HepG2 (cell line): ENCODE measurements around the gene FOXD2. TPM values are rescaled to one million over a fixed set of nuclear protein-coding genes. Genes with fewer than 3 reads are reported as not detected.
A peak's percentile ranks its signal among the peaks of the same experiment; 100 is the strongest.

Experiments used
- HDAC2 ChIP-seq: sonication (generic); formaldehyde crosslinking; IDR thresholded peaks from 2 replicates; pipeline ENCODE4 v1.4.0; 2020; ENCODE audit warnings: missing genetic modification reagents
- HOXA3 ChIP-seq: sonication (generic); formaldehyde crosslinking; IDR thresholded peaks from 2 replicates; pipeline ENCODE4 v1.5.0; 2020; ENCODE audit warnings: missing genetic modification reagents
- RAD21 ChIP-seq: fragments of 450-650 bp; formaldehyde crosslinking; IDR thresholded peaks from 2 replicates; pipeline ENCODE4 v1.5.0; 2020; ENCODE audit warnings: mild to moderate bottlenecking
- REXO4 ChIP-seq: sonication (generic); formaldehyde crosslinking; IDR thresholded peaks from 2 replicates; pipeline ENCODE4 v1.8.0; 2022; ENCODE audit warnings: missing genetic modification reagents, mild to moderate bottlenecking, borderline replicate concordance
- YEATS2 ChIP-seq: sonication (generic); formaldehyde crosslinking; IDR thresholded peaks from 2 replicates; pipeline ENCODE4 v1.4.0; 2020; ENCODE audit warnings: missing genetic modification reagents, borderline replicate concordance
- YY1 ChIP-seq: IDR thresholded peaks from 2 replicates; pipeline ENCODE4 v1.6.1; 2011; ENCODE audit warnings: low read length, low read depth, moderate library complexity, mild to moderate bottlenecking; ENCODE audit not compliant: insufficient read depth, insufficient replicate concordance
- ZNF383 ChIP-seq: sonication (generic); formaldehyde crosslinking; IDR thresholded peaks from 2 replicates; pipeline ENCODE4 v1.4.0; 2020; ENCODE audit warnings: missing genetic modification reagents, mild to moderate bottlenecking, borderline replicate concordance
- ZNF652 ChIP-seq: IDR thresholded peaks from 2 replicates; pipeline ENCODE4 v1.6.1; 2016; ENCODE audit warnings: low read depth, borderline replicate concordance
- ZNF7 ChIP-seq: IDR thresholded peaks from 2 replicates; pipeline ENCODE4 v1.6.1; 2016; ENCODE audit warnings: missing biosample characterization, missing genetic modification reagents
- polyA plus RNA-seq, 8 experiments: library from polyadenylated mRNA; depleted of rRNA in 3 of 8; stranded (reverse) in 7 of 8; unstranded in 1 of 8; fragments of >200 nt; fragmentation: Illumina TruSeq in 4 of 8; extraction: Trizol in 4 of 8; gene quantifications; 2 replicates each; pipeline versions ENCODE4 v1.2.1 to v1.2.3, GENCODE V29; 2011 to 2016; ENCODE audit warnings: low read depth in 4 of 8, missing spikeins in 1 of 8, mixed read lengths in 1 of 8; ENCODE audit not compliant: insufficient read depth in 1 of 8
- total RNA-seq, 5 experiments: library from RNA; depleted of rRNA; stranded (reverse); fragments of >200 nt; fragmentation: Illumina TruSeq; extraction: Trizol; gene quantifications; 2 replicates each; pipeline ENCODE4 v1.2.3, GENCODE V29; 2016; ENCODE audit warnings: low read depth in 1 of 5
- TF ChIP-seq, protein P1 (sequence below): sonication (generic); formaldehyde crosslinking; IDR thresholded peaks from 2 replicates; pipeline ENCODE4 v1.4.0; 2020; ENCODE audit warnings: missing genetic modification reagents, mild to moderate bottlenecking, borderline replicate concordance
- TF ChIP-seq, protein P2 (sequence below), 2 experiments: IDR thresholded peaks; 2 replicates each; pipeline ENCODE4 v1.6.1; 2011 to 2012; ENCODE audit warnings: low read length in 2 of 2, borderline replicate concordance in 1 of 2, low read depth in 1 of 2, mild to moderate bottlenecking in 1 of 2, moderate library complexity in 1 of 2
- TF ChIP-seq, protein P3 (sequence below): sonication (generic); formaldehyde crosslinking; IDR thresholded peaks from 2 replicates; pipeline ENCODE4 v1.4.0; 2020; ENCODE audit warnings: missing genetic modification reagents
- TF ChIP-seq, protein P4 (sequence below): sonication (generic); formaldehyde crosslinking; IDR thresholded peaks from 2 replicates; pipeline ENCODE4 v1.5.1; 2020; ENCODE audit warnings: mild to moderate bottlenecking, moderate library complexity, missing genetic modification reagents
- TF ChIP-seq, protein P5 (sequence below): sonication (generic); formaldehyde crosslinking; IDR thresholded peaks from 2 replicates; pipeline ENCODE4 v1.8.0; 2022; ENCODE audit warnings: missing genetic modification reagents, mild to moderate bottlenecking, inconsistent platforms, borderline replicate concordance

Gene FOXD2
- total and polyA plus RNA-seq, 2 of the 13 experiments (the other 11 are each of a cell fraction or from before 2014, with no cell fraction given), result 0.01 to 0.09 TPM

DNA sequence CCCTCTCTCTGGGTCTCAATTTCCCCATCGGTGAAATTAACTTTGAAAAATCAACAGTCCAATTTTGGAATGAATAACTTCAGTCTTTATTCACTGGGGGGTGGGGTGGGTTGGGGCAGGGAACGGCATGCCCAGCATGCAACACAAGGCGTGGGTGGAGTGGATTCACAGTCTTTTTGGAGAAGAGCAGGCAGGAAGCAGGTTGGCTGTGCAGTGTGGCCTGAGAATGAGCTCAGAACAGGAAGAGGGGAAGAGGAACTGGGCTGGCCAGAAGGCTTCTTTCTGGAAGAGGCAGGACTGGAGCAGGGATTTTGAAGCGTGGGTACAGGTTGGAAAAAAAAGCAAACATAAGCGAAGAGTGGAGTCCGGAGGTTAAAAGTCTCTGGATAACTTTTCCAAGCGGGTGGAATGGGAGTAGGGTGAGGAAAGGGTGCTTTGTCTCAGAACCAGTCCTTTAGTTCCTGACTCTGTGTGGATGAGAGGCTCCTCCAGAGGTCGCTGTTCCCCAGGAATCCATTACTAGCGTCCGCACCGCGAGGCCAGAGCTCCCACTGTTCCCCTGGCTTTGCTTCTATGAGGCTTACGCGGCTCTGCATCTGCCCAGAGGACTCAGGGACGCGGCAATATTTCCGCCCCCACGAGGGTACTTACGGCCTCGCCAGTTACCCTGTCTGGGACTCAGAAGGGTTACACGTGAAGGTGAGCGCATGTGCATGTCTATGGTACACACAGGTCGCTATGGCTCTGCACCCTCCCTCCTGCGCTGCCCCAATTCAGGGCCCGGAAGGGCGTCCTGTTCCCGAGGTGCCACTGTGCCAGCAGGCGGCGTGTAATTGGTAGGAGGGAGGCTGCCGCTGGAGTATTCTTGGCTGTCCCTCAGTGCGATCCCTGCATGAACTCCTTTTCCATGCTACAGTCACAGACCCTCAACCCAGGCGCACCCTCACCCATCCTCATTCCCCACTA, 5.5 kb upstream of the FOXD2 start (continued):
- TF ChIP-seq, protein P1, sequence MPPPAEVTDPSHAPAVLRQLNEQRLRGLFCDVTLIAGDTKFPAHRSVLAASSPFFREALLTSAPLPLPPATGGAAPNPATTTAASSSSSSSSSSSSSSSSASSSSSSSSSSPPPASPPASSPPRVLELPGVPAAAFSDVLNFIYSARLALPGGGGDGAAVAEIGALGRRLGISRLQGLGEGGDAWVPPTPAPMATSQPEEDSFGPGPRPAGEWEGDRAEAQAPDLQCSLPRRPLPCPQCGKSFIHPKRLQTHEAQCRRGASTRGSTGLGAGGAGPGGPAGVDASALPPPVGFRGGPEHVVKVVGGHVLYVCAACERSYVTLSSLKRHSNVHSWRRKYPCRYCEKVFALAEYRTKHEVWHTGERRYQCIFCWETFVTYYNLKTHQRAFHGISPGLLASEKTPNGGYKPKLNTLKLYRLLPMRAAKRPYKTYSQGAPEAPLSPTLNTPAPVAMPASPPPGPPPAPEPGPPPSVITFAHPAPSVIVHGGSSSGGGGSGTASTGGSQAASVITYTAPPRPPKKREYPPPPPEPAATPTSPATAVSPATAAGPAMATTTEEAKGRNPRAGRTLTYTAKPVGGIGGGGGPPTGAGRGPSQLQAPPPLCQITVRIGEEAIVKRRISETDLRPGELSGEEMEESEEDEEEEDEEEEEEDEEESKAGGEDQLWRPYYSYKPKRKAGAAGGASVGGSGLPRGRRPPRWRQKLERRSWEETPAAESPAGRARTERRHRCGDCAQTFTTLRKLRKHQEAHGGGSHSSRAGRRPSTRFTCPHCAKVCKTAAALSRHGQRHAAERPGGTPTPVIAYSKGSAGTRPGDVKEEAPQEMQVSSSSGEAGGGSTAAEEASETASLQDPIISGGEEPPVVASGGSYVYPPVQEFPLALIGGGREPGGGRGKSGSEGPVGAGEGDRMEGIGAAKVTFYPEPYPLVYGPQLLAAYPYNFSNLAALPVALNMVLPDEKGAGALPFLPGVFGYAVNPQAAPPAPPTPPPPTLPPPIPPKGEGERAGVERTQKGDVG (CRISPR knock-in tag), result 0 out of 2 replicates have a peak, but pooled peaks have one; percentile 36
- peak; percentile 58 for TF ChIP-seq YY1
- TF ChIP-seq, protein P2, sequence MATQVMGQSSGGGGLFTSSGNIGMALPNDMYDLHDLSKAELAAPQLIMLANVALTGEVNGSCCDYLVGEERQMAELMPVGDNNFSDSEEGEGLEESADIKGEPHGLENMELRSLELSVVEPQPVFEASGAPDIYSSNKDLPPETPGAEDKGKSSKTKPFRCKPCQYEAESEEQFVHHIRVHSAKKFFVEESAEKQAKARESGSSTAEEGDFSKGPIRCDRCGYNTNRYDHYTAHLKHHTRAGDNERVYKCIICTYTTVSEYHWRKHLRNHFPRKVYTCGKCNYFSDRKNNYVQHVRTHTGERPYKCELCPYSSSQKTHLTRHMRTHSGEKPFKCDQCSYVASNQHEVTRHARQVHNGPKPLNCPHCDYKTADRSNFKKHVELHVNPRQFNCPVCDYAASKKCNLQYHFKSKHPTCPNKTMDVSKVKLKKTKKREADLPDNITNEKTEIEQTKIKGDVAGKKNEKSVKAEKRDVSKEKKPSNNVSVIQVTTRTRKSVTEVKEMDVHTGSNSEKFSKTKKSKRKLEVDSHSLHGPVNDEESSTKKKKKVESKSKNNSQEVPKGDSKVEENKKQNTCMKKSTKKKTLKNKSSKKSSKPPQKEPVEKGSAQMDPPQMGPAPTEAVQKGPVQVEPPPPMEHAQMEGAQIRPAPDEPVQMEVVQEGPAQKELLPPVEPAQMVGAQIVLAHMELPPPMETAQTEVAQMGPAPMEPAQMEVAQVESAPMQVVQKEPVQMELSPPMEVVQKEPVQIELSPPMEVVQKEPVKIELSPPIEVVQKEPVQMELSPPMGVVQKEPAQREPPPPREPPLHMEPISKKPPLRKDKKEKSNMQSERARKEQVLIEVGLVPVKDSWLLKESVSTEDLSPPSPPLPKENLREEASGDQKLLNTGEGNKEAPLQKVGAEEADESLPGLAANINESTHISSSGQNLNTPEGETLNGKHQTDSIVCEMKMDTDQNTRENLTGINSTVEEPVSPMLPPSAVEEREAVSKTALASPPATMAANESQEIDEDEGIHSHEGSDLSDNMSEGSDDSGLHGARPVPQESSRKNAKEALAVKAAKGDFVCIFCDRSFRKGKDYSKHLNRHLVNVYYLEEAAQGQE (IDR thresholded peaks at IDR 0.05; ENCODE audit: borderline replicate concordance in 1 of 2, low read depth in 1 of 2, low read length in 2 of 2), result no peak
- TF ChIP-seq, protein P3, sequence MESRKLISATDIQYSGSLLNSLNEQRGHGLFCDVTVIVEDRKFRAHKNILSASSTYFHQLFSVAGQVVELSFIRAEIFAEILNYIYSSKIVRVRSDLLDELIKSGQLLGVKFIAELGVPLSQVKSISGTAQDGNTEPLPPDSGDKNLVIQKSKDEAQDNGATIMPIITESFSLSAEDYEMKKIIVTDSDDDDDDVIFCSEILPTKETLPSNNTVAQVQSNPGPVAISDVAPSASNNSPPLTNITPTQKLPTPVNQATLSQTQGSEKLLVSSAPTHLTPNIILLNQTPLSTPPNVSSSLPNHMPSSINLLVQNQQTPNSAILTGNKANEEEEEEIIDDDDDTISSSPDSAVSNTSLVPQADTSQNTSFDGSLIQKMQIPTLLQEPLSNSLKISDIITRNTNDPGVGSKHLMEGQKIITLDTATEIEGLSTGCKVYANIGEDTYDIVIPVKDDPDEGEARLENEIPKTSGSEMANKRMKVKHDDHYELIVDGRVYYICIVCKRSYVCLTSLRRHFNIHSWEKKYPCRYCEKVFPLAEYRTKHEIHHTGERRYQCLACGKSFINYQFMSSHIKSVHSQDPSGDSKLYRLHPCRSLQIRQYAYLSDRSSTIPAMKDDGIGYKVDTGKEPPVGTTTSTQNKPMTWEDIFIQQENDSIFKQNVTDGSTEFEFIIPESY (CRISPR knock-in tag), result peak; percentile 95
- TF ChIP-seq ZNF383 (CRISPR knock-in tag), result no peak
- TF ChIP-seq, protein P4, sequence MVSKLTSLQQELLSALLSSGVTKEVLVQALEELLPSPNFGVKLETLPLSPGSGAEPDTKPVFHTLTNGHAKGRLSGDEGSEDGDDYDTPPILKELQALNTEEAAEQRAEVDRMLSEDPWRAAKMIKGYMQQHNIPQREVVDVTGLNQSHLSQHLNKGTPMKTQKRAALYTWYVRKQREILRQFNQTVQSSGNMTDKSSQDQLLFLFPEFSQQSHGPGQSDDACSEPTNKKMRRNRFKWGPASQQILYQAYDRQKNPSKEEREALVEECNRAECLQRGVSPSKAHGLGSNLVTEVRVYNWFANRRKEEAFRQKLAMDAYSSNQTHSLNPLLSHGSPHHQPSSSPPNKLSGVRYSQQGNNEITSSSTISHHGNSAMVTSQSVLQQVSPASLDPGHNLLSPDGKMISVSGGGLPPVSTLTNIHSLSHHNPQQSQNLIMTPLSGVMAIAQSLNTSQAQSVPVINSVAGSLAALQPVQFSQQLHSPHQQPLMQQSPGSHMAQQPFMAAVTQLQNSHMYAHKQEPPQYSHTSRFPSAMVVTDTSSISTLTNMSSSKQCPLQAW, result 0 out of 2 replicates have a peak, but pooled peaks have one; percentile 15
- TF ChIP-seq ZNF7 (CRISPR knock-in tag), result no peak
- peak; percentile 32; the same call in 1 of the 2 replicates for TF ChIP-seq HOXA3 (CRISPR knock-in tag)
- TF ChIP-seq REXO4 (CRISPR knock-in tag), result no peak
- TF ChIP-seq, protein P5, sequence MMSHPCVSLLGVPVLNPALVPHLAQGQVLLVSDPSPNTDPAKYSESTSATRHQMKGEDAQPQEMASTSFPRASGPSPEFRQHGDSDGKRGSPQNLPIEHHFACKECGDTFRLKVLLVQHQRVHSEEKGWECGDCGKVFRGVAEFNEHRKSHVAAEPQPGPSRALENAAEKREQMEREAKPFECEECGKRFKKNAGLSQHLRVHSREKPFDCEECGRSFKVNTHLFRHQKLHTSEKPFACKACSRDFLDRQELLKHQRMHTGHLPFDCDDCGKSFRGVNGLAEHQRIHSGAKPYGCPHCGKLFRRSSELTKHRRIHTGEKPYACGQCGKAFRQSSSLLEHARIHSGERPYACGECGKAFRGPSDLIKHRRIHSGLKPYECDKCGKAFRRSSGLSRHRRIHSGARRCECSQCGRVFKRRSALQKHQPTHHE (CRISPR knock-in tag), result no peak
- TF ChIP-seq YEATS2, result no peak
- TF ChIP-seq RAD21 (CRISPR knock-in tag), result peak; percentile 71
- peak; percentile 86 for TF ChIP-seq ZNF652 (CRISPR knock-in tag)
- no peak for TF ChIP-seq HDAC2
